Thoracic aorta (tissue), 2 donors: ENCODE results near the gene CPXM2. TPM values are rescaled to one million over a fixed set of nuclear protein-coding genes. Genes with fewer than 3 reads are reported as not detected.

Experiments used
- ATAC-seq: fragments of 150-250 bp; one replicate; pipeline ENCODE4 v1.8.0; 2017; ENCODE audit warnings: low read depth; ENCODE audit not compliant: insufficient number of reproducible peaks, low FRiP score
- DNase-seq: peaks from one replicate; pipeline ENCODE4 v3.0.0-alpha.2; 2020; ENCODE audit warnings: low spot score
- H3K27ac ChIP-seq, 2 donors: fragments of 200-600 bp; sonication (generic); 1 replicate in 1 of 2; 2 replicates in 1 of 2; pipeline ENCODE4 v1.5.1; 2016; ENCODE audit warnings: mild to moderate bottlenecking in 2 of 2, moderate library complexity in 2 of 2
- H3K27me3 ChIP-seq: fragments of 200-600 bp; sonication (generic); replicated peaks from 2 replicates; pipeline ENCODE4 v1.6.0; 2016; ENCODE audit warnings: mild to moderate bottlenecking; ENCODE audit not compliant: insufficient read depth
- H3K36me3 ChIP-seq: fragments of 200-600 bp; sonication (generic); one replicate; pipeline ENCODE4 v1.5.1; 2016
- H3K4me1 ChIP-seq, 2 donors: fragments of 200-600 bp; sonication (generic); 1 replicate in 1 of 2; 2 replicates in 1 of 2; pipeline versions ENCODE4 v1.5.1 to v1.6.0; 2016; ENCODE audit warnings: low read depth in 2 of 2, mild to moderate bottlenecking in 1 of 2; ENCODE audit not compliant: control insufficient read depth in 1 of 2
- H3K4me3 ChIP-seq: fragments of 200-600 bp; sonication (generic); 2 replicates; pipeline ENCODE4 v1.5.1; 2016; ENCODE audit warnings: mild to moderate bottlenecking
- H3K9me3 ChIP-seq: fragments of 200-600 bp; sonication (generic); 2 replicates; pipeline ENCODE4 v1.5.1; 2016
- total RNA-seq, 2 donors: library from RNA; depleted of rRNA; stranded (reverse); fragments of >200 nt; gene quantifications; one replicate each; pipeline versions ENCODE4 v1.1.0 to v1.2.3, GENCODE V29; 2016
- TF ChIP-seq, protein P1 (sequence below): fragments of 200-600 bp; sonication (generic); IDR thresholded peaks from one replicate; pipeline ENCODE4 v1.5.1; 2019; ENCODE audit warnings: antibody characterized with exemption

The CPXM2 gene
- total RNA-seq = 100 to 1,000 TPM; 275 to 348 TPM

DNA sequence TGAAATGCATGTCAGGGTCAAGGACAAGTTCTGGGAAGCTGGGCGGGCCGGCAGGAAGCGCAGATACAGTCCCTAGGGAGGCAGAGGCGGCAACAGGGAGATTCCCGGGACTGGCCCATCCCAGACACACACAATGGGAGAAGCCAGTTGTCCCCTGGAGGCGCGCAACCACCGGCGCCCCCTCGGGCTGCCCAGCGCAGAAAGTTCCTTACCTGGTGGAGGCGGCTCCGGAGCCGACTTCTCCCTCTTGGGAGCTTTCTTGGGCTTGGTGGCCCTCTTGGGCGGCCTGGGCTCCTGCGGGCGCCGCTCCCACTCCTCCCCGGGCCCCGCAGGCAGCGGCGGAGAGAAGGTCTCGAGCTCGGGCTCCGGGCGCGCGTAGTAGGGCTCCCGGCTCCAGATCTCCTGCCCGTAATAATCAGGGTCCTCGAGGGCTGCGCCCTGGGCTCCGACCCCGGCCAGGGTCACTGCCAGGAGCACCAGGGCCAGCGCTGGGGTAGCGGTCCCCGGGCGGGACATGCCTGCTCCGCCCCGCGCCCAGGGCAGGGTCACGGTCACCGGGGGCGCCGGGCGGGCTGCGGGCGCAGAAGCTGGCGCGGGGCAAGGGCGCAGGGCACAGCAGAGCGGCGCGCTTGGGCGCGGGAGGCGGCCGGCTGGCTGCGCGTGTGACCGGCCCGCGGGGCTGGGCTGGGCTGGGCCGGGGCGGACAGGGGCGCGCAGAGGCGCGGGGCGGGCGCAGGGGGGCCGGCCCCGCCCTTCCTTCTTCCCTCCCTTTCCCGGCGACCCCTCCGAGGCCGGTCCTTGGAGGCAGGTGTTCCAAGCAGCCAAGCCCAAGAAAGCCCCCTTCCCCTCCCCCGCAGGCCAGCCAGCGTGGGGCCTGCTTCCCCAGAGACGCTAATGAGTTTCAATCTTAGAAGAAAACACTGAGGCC lies at the start of gene CPXM2:
CPXM2 (minus strand) TSS at position 664 of the 928 bp plus-strand sequence; CDS start at position 516, 148 bp downstream.
- peak; percentile 29 for ATAC-seq
- peaks cover 23 to 37% of the 10 kb centered on the region in 2 donors for H3K4me1 ChIP-seq
- no peak for DNase-seq

DNA sequence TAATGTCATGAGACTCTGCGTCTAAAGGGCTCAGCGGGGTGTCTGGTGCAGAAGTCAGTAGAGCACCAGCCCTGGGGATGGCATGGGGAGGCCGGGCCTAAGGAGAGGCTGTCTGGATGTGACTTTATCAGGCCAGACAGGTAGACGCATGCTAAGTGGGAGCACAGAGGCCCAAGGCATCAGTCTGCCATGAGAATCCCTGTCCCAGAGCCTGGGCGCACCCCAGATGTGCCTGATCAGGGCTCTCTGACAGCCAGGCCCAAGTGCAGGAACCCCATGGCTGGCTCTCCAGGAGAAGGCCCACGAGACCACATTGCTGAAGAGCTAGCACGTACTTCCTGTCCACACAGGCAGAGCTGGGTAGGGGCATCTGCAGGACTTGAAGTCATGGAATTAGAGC lies 48.0 kb upstream of the CPXM2 start:
- DNase-seq (no peak), ATAC-seq (no peak)
- no peak overlapping the region for H3K4me3 ChIP-seq
- no peaks in the 10 kb centered on the region for H3K9me3 ChIP-seq
- H3K36me3 ChIP-seq = no peaks in the 10 kb centered on the region
- TF ChIP-seq, protein P1, sequence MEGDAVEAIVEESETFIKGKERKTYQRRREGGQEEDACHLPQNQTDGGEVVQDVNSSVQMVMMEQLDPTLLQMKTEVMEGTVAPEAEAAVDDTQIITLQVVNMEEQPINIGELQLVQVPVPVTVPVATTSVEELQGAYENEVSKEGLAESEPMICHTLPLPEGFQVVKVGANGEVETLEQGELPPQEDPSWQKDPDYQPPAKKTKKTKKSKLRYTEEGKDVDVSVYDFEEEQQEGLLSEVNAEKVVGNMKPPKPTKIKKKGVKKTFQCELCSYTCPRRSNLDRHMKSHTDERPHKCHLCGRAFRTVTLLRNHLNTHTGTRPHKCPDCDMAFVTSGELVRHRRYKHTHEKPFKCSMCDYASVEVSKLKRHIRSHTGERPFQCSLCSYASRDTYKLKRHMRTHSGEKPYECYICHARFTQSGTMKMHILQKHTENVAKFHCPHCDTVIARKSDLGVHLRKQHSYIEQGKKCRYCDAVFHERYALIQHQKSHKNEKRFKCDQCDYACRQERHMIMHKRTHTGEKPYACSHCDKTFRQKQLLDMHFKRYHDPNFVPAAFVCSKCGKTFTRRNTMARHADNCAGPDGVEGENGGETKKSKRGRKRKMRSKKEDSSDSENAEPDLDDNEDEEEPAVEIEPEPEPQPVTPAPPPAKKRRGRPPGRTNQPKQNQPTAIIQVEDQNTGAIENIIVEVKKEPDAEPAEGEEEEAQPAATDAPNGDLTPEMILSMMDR = no peak
- no peaks in the 10 kb centered on the region for H3K4me1 ChIP-seq
- no peaks in the 10 kb centered on the region for H3K27me3 ChIP-seq
- no peak overlapping the region for H3K27ac ChIP-seq

More for the DNA sequence above, at the start of gene CPXM2:
- H3K27ac ChIP-seq = peak within 1 kb of the TSS; percentile 97 to 99
- H3K4me3 ChIP-seq = peak within 1 kb of the TSS; percentile 90
- no peaks in the 10 kb centered on the region for H3K27me3 ChIP-seq
- no peaks in the 10 kb centered on the region for H3K9me3 ChIP-seq
- TF ChIP-seq, protein P1 = no peak
- H3K36me3 ChIP-seq = no peaks in the 10 kb centered on the region

DNA sequence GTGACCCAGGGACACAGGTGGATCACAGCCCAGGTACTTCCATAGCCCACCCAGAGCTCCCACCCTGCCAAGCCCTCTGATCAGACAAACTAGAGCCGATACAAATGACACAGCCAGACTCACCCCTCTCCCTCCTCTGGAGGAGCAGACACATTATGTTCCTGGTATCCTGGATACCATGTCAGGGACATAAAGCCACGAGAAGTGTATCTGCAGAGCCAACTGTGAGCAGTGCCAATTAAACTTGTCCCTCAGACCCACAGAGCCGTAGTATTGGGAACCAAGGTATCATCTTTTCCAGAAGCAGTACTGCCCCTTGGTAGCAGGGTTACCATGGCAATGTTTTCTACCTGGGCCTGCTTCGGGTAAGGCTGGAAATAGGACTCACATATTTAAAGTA lies 47.3 kb upstream of the CPXM2 start:
- Histone ChIP-seq H3K36me3 (no peaks in the 10 kb centered on the region), H3K4me1 (no peaks in the 10 kb centered on the region), H3K4me3 (no peak overlapping the region), H3K9me3 (no peaks in the 10 kb centered on the region), H3K27ac (no peak overlapping the region), H3K27me3 (no peaks in the 10 kb centered on the region)
- DNase-seq (no peak), ATAC-seq (no peak)
- TF ChIP-seq, protein P1 = no peak

GRCh38 chr10:123936426-123936825 lies 44.8 kb upstream of the CPXM2 start:
- H3K4me1 ChIP-seq = no peaks in the 10 kb centered on the region
- H3K27me3 ChIP-seq = no peaks in the 10 kb centered on the region
- H3K4me3 ChIP-seq = no peak overlapping the region
- H3K9me3 ChIP-seq = no peaks in the 10 kb centered on the region
- no peaks in the 10 kb centered on the region for H3K36me3 ChIP-seq
- TF ChIP-seq, protein P1 = no peak
- ATAC-seq (no peak), DNase-seq (no peak)
- no peak overlapping the region for H3K27ac ChIP-seq

DNA sequence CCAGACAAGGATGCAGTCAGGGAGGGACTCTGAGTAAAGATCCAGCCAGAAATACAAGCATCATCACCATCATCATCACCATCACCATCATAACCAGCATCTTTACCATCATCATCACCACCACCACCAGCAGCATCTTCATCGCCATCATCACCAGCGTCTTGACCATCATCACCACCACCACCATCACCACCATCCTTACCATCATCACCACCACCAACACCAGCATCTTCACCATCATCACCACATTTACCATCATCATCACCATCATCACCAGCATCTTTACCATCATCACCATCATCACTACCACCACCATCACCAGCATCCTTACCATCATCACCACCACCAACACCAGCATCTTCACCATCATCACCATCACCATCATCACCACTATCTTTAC lies 44.1 kb upstream of the CPXM2 start:
- Histone ChIP-seq H3K27me3 (no peaks in the 10 kb centered on the region), H3K4me1 (peaks cover 0 to 7% of the 10 kb centered on the region in 2 donors), H3K9me3 (no peaks in the 10 kb centered on the region), H3K27ac (no peak overlapping the region), H3K4me3 (no peak overlapping the region), H3K36me3 (no peaks in the 10 kb centered on the region)
- TF ChIP-seq, protein P1 = no peak
- no peak for DNase-seq
- no peak for ATAC-seq
